ENCODE results near the gene CISTR. TPM values are rescaled to one million over a fixed set of nuclear protein-coding genes. Genes with fewer than 3 reads are reported as not detected.
"Not testable (repeated sequence)": the region's sequence is repeated elsewhere in the genome, so short reads cannot be mapped to it uniquely, and the experiment has no call there.

CISTR gene
- total RNA-seq, 1 donor from 2014 or later = not detected

- H3K4me3 ChIP-seq (ENCODE audit: low read depth, low read length) = no peak overlapping the region
- DNase-seq (ENCODE audit: low read depth) = no peak
- no peak for TF ChIP-seq CTCF (conservative IDR thresholded peaks at IDR 0.05; ENCODE audit: low read depth, low read length)
Measured at GRCh38 chr12:53788892-53789291, 37.1 kb upstream of the CISTR start.

- H3K4me3 ChIP-seq (ENCODE audit: low read depth, low read length) = no peak overlapping the region
- no peak for TF ChIP-seq CTCF (conservative IDR thresholded peaks at IDR 0.05; ENCODE audit: low read depth, low read length)
- no peak for DNase-seq (ENCODE audit: low read depth)
Measured at GRCh38 chr12:53786411-53786810, 34.6 kb upstream of the CISTR start.

DNA sequence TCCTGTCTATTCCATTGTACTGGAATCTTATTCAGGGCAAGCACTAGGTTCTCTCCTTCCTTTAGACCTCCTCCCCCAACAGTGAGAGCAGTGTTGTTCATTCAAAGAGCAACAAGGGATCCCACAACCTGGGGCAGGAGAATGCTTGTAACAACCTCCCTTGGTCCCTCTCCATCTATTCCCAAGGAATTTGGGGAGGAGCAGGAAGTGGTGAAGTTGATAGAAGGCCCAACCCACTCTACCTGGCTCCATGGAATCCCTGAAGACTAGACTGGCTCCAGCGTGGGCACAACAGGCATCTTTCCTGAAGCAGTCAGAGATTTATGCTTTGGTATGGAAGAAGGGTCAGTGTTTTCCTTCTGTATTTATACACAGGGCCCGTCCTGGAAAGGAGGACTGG, 33.4 kb upstream of the CISTR start:
- no peak for TF ChIP-seq CTCF (conservative IDR thresholded peaks at IDR 0.05; ENCODE audit: low read depth, low read length)
- no peak for DNase-seq (ENCODE audit: low read depth)
- no peak overlapping the region for H3K4me3 ChIP-seq (ENCODE audit: low read depth, low read length)

- no peak for DNase-seq (ENCODE audit: low read depth)
- no peak for TF ChIP-seq CTCF (conservative IDR thresholded peaks at IDR 0.05; ENCODE audit: low read depth, low read length)
- H3K4me3 ChIP-seq (ENCODE audit: low read depth, low read length) = no peak overlapping the region
Measured at GRCh38 chr12:53782093-53782703, 30.4 kb upstream of the CISTR start.

GRCh38 chr12:53781228-53781801, 29.5 kb upstream of the CISTR start:
- DNase-seq (ENCODE audit: low read depth) = no peak
- no peak for TF ChIP-seq CTCF (conservative IDR thresholded peaks at IDR 0.05; ENCODE audit: low read depth, low read length)
- H3K4me3 ChIP-seq (ENCODE audit: low read depth, low read length) = no peak overlapping the region

DNA sequence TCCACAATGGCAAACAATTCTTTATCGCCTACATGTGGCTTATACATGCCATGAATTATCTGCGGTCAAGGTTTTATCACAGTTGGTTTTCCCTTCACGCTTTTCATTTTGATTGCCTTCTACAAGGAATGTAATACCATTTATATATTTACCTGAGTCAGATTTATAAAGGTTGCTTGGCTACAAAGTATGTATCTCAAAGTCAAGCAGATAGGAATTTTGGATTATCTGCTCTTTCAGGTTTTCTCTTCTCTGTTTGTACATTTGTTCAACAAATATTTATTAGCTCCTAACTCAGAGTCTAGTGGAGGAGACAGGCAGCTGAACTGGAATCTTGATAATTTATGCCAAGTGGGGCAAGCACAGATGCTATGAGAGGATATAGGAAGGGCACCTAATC, 28.5 kb upstream of the CISTR start:
- no peak for TF ChIP-seq CTCF (conservative IDR thresholded peaks at IDR 0.05; ENCODE audit: low read depth, low read length)

DNA sequence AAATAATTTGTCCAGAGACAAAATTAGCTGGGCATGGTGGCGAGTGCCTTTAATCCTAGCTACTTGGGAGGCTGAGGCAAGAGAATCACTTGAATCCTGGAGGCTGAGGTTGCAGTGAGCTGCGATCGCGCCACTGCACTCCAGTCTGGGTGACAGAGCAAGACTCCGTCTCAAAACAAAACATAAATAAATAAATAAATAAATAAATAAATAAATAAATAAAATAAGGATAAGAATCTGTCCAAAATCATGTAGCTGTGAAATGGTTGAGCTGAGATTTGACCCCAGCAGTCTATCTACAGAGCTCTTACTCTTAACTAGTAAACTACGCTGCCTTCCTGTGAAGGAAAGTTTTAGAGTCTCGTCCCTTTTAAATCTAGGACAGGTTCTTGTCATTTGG, 27.9 kb upstream of the CISTR start:
- not testable (repeated sequence) for H3K4me3 ChIP-seq (ENCODE audit: low read depth, low read length); DNase-seq (ENCODE audit: low read depth)

More for the DNA sequence above, 28.5 kb upstream of the CISTR start:
- DNase-seq (ENCODE audit: low read depth) = no peak
- H3K4me3 ChIP-seq (ENCODE audit: low read depth, low read length) = no peak overlapping the region
